Measurements from ENCODE around the gene EMC8.

The EMC8 gene

DNA sequence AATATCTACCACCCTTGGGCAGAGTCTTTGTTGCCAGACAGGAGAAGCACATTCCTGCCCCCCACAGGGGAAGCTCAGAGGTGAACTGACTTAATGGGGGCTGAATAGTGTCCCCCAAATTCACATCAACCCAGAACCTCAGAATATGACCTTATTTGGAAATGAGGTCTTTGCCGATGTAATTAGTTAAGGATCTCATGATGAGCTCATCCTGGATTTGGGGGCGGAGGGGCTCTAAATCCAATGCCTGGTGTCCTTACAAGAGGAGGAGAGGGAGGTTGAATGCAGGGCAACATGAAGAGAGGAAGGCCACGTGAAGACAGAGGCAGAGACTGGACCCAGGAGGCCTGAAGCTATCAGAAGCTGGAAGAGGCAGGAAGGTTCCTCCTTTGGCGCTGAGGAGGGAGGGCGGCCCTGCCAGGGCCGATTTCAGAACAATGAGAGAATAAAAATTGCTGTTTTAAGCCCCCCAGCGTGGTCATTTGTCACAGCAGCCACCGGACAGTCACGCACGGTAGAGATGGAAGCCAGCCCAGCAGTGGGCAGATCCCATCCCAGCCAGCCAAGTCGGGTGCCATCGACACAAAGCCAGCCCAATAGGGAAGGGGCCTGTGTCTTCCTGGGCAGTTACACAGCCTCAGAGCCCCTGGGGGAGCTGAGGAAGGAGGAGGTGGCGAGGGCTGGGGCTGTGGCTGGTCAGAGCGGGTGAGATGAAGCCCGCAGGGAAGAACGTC, 69.7 kb downstream of the EMC8 start:
- H3K4me3 ChIP-seq (ENCODE audit: low read depth, low read length) = no peak overlapping the region
- TF ChIP-seq, protein P1, sequence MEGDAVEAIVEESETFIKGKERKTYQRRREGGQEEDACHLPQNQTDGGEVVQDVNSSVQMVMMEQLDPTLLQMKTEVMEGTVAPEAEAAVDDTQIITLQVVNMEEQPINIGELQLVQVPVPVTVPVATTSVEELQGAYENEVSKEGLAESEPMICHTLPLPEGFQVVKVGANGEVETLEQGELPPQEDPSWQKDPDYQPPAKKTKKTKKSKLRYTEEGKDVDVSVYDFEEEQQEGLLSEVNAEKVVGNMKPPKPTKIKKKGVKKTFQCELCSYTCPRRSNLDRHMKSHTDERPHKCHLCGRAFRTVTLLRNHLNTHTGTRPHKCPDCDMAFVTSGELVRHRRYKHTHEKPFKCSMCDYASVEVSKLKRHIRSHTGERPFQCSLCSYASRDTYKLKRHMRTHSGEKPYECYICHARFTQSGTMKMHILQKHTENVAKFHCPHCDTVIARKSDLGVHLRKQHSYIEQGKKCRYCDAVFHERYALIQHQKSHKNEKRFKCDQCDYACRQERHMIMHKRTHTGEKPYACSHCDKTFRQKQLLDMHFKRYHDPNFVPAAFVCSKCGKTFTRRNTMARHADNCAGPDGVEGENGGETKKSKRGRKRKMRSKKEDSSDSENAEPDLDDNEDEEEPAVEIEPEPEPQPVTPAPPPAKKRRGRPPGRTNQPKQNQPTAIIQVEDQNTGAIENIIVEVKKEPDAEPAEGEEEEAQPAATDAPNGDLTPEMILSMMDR (IDR thresholded peaks at IDR 0.05; ENCODE audit: borderline replicate concordance, insufficient read depth, low read depth, low read length) = no peak

DNA sequence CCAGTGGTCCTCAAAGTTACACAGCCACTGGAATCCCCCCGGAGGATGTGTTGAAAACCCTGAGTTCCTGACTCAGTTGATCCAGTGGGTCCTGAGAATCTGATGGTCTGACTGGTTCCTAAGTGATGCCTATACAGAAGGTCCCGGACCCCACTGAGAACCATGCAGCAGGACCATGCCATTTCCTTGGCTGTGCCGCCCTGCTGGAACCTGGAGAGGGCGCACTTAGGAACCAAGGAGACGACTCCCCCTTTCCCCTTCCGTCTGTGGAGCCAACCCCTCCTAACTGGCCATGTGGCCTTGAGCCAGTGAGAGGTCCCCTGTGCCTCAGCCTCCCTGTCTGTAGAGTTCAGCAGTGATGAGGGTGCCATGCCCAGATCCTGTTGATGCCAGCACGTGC, 70.5 kb downstream of the EMC8 start:
- no peak overlapping the region for H3K4me3 ChIP-seq (ENCODE audit: low read depth, low read length)
- TF ChIP-seq, protein P1 (IDR thresholded peaks at IDR 0.05; ENCODE audit: borderline replicate concordance, insufficient read depth, low read depth, low read length) = peak; percentile 45; the same call in 1 of the 2 replicates

Data from GM12875 (cell line).